ENCODE results near the gene IMMP2L.
A peak's percentile ranks its signal among the peaks of the same experiment; 100 is the strongest.

IMMP2L gene

DNA sequence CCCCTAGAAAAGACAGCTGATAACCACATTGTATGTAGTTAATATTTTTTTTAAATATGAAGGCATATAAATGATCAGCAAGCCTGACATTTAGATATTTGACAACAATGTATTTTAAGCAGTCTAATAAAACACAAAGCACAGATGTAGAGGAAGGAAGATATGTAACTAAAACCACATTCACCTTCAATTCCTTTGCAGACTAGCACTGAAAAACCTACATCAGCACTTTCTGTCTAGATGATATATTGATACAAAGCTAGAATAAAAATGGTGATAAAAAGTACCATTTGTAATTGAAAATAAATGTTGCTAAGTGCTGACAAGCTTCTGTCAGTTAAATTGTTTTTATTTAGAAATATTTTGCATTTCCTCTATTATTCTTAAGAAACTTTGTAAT is 153.6 kb downstream of the IMMP2L start:
- no peak for DNase-seq (ENCODE audit: insufficient read length, low spot score)
- FAIRE-seq: no peak

DNA sequence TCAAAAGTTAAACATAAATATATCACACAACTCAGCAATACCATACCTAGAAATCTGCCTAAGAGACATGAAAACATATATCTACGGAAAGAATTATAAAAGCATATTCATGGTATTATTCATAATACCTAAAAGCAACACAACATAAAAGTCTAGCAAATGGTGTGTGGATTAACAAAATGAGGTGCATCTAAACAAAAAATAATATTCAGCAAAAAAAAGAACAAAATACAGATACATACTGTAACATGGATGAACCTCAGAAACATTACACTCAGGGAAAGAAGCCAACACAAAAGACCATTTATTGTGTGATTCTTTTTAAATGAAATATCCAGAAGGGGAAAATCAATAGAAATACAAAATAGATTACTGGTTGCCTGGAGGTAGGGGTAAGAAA is 155.0 kb downstream of the IMMP2L start:
- FAIRE-seq: no peak
- DNase-seq (ENCODE audit: insufficient read length, low spot score): no peak

DNA sequence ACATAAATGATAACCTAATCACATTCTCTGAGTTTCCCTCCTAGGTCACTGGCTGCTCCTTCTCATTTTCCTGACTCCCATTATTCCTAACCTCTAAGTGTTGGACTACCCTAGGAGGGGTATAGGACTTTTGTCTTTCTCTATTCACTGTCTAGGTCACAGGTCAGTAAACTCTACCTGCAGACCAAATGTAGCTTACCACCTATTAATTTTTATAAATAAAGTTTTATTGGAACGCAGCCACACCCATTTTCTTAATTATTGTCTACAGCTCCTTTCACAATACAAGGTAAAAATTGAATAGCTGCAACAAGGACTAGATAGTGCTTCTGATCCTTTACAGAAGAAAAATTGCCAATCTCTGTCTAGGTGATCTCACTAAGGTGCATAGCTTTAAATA is 156.7 kb downstream of the IMMP2L start:
- DNase-seq (ENCODE audit: insufficient read length, low spot score) (no peak), FAIRE-seq (no peak)

DNA sequence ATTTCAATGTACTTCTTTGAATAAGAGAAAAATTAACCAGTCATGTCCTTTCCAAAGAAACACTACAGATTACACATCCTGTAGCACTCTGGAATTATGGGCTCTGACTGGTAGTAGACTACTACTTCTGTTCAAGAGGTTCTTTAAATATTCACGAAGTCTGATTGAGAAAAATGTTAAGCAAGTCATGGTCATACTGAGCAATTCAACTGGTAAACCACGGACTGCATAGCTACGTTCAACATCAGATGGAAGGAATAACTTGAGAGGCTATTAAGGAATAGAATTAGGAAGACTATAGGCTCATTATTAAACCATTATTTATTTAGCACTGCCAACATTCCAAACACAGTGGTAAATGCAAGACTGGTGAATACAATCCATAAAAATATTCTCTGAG is 160.8 kb downstream of the IMMP2L start:
- DNase-seq (ENCODE audit: insufficient read length, low spot score) (no peak), FAIRE-seq (no peak)

DNA sequence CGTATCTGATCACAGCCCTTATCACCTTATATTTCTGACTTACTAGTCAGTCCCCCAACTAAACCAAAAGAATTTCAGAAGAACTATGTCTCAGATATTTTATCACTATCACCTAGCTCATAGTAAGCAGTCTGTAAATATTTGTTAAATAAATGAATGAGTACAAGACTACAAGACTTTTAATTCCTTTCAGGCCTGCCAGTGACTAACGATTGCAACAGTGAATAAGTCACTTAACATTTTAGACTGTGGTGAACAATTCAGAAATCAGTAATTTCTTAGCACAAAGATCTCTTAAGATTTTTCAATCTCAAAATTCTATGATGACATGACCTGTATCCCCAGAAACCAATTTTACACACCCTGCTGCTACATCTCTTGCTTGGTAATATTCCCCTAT is 162.2 kb downstream of the IMMP2L start:
- DNase-seq (ENCODE audit: insufficient read length, low spot score) (no peak), FAIRE-seq (no peak)

DNA sequence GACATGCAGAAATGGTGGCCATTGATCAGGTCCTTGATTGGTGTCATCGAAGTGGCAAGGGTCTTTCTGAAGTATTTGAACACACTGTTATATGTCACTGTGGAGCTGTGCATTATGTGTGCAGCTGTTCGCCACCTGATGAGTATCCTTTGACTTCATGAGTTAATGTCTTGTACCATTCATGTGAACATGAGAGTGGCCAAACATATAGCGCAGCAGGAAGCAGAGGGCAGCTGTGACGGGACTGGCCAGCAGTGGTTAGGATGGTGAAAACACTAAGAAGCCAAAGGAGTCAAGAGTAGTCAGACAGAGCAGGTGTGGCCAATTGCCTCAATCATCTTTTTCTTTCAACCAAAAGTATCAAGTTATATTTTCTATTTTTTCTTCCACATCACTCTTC is 167.4 kb downstream of the IMMP2L start:
- DNase-seq (ENCODE audit: insufficient read length, low spot score) (no peak), FAIRE-seq (no peak)

DNA sequence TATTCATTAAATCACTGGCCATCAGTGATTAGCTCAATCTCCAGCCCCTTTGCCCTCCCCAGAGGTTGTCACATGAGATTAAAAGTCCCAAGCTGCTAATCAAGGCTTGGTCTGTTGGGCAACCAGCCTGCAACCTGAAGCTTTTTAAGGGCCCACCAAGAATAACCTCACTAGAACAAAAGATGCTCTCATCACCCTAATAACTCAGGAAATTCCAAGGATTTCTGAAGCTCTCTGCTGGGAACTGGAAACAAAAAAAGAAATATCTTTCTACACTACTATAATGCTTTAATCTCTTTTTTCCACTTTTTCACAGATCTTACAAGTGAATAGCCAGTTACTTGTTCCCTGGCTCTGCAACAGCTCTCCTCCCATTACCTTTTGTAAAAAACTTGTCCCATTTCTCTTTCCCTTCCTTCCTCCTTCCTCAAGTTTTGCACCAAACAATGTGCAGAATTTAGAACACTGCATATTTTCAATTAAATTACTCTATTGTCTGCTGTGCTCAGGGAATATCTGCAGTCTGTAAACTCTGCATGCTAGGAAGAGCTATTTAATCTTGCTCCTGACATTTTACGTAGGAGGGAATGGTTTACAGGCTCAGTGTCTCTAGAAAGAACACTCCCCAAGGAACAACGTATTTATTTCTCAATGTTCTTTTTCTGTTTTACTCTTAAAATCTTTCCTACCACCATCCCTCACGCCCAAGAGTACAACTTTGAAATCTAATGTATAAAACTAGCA is 169.1 kb downstream of the IMMP2L start:
- DNase-seq (ENCODE audit: insufficient read length, low spot score): no peak

DNA sequence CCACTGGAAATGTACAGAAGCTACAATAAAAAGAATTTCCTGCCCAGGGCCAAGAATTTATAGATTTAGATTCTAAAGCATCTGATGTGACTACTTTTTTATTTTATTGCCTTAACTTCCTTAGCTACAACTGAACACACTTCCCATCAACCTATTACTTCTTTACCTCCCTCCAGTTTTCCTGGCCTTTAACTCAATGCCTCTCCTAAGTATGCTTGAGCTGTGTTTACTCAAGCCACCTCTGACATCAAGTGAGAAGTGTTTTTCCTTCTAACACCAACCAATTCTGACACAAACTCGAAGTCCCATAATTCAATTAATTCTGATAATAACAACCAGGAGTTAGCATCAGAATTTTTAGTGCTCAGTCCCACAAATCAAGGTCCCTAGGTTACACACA is 170.0 kb downstream of the IMMP2L start:
- FAIRE-seq (no peak), DNase-seq (ENCODE audit: insufficient read length, low spot score) (no peak)

More for the DNA sequence above, 169.1 kb downstream of the IMMP2L start:
- FAIRE-seq: no peak

DNA sequence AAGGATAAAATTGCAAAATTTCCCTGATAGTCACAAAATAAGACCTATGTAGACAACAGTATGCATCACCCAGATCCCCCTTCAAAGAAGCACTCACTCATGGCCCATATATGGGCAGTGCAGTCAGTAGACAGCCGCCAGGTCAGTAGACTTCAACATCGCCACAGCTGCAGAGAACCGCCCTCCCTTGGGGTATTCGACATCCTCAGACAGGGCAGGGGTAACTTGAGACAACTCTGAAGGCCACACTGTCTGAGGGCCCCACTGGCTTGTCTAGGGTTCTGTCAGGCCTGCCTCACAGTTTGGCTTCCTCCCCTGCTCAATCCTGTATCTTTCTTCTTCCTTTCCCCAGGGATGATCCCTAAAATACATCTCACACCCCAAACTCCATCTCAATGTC is 172.3 kb downstream of the IMMP2L start:
- no peak for FAIRE-seq

DNA sequence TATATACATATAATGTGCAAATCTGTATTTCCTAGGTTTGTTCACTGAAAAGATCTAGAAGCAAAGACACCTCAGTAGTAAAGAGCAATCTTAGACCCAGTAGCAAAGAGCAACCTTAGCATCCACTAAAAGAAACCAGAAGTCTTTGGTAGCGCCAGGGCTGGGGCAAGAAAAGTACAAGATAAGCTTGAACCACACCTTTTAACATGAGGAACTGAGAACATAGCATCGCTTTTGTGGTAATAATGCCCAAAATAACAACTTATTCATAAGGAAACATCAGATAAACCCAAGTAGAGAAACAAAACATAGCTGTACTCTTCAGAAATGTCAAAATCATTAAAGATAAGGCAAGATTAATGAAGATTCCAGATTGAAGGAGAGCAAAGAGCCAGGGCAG is 173.4 kb downstream of the IMMP2L start:
- FAIRE-seq (no peak), DNase-seq (ENCODE audit: insufficient read length, low spot score) (no peak)

More for the DNA sequence above, 172.3 kb downstream of the IMMP2L start:
- DNase-seq (ENCODE audit: insufficient read length, low spot score): no peak

DNA sequence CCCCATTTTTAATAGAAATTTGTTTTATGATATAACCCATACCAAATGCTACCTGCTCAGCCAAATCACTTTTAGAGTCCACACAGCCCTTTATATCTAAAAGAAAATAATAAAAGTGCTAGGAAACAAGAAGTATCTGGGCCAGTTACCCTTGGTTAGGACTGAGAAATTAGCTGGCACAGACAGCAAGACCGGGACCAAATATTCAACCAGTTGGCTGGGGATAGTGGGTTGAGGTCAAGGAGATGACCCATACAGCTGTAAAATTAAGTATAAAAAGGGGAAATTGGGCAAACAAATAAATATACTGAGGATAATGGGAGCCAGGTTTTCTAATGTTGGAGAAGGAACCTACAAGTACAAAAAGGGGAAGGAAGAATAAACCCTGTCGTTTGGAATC is 174.3 kb downstream of the IMMP2L start:
- no peak for FAIRE-seq

DNA sequence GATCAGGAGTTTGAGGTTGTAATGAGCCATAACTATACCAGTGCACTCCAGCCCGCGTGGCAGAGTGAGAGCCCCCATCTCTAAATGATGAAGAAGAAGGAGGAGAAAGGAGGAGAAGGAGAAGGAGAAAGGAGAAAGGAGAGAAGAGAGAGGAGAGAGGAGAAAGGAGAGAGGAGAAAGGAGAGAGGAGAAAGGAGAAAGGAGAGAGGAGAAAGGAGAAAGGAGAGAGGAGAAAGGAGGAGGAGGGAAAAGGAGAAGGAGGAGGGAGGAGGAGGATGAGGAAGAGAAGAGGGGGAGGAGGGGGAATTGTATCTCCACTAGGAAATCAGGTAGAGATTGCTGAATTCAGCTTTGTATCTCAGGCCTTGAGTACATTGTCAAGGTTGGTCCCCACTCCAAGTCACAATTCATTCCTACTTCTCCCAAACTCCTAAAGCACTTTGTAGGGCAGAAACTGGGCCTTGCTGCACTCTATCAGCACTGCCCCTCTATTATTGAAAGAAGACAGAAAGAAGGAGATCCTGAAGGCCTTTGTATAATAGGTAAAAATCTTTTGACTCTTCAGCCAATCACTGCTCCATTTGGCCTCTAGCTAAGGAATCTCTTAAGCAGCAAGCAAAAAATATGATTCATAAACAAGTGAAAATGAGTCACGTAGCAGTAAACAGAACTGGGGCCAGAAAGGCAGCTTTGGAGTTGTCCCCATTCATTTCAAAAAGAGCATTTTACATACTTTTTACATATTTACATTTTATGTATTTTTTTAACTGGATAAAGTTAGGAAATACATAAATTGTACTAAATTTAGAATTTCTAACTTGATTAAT is 178.0 kb downstream of the IMMP2L start:
- no peak for FAIRE-seq
- DNase-seq (ENCODE audit: insufficient read length, low spot score): no peak

More for the DNA sequence above, 174.3 kb downstream of the IMMP2L start:
- no peak for DNase-seq (ENCODE audit: insufficient read length, low spot score)

DNA sequence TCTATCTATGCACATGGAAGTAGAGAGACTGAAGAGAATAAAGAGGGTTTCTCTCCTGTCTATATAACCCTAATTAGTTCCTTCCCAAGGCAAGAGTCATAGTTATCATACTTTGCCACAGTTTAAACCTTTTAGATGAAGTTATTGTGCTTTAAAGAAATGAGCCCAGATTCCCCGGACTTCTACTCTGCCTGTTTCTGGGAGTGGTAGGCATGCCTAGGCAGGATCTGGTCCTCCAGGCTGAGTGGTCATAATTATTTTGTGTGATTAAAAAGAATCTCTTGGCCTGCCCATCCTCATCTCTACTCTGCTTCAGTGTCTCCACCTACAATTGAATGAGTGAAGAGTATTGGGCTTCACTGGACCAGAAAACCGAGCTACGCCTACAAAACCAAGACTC is 179.2 kb downstream of the IMMP2L start:
- DNase-seq (ENCODE audit: insufficient read length, low spot score): no peak
- FAIRE-seq: peak; percentile 37

DNA sequence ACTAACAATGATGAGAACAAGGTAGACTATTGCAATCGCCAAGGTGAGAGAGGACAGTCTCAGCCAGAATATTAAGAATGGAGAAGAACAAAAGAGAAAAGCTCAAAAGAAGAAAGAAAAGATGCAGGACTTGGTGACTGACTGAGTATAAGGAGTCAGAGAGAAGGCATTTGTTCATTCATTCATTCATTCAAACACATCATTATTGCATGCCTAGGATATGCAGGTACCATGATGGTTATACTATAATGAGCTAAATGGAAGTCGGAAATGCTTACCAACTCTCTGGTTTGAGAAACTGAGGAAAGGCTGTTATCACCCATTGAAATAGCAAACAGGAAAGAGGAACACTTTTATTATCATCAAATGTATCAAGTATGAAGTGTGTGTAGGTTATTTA is 180.7 kb downstream of the IMMP2L start:
- no peak for DNase-seq (ENCODE audit: insufficient read length, low spot score)
- FAIRE-seq: no peak

DNA sequence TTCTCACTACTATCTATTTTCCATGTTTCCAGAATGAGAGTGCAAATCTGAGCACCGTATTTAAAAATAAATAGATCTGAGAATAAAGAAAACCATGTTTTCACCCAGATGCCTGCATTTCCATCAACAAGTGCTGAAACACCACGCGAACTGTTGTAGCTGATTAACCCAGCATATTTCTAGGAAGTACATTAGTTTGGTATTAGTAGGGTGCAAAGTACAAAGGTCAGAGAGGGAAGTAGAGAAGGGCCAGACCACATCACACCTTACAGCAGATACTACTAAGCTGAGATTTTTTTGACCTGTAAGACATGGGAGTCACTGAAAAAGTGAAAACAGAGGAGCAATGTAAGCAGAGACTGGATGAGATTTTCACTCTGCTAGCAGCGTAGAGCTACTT is 181.3 kb downstream of the IMMP2L start:
- no peak for FAIRE-seq
- no peak for DNase-seq (ENCODE audit: insufficient read length, low spot score)

DNA sequence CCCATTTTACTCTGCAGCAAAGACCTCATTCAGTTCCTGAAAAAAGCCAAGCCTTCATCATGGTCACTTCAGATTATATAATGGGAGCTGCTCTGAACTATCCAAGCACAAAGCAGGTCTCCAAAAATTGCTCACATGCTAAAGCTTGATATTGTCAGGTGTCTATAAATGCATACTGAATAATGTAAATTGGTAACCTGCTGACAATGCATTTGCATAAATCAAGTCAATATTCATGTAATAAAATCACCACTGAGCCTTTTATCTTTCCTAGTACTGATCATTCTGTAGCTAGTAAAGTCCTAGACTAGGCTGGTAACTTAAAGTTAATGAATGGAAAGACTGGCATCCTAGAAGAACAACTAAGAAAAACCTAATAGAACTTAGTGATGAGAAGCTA is 188.3 kb downstream of the IMMP2L start:
- FAIRE-seq (no peak), DNase-seq (ENCODE audit: insufficient read length, low spot score) (no peak)

DNA sequence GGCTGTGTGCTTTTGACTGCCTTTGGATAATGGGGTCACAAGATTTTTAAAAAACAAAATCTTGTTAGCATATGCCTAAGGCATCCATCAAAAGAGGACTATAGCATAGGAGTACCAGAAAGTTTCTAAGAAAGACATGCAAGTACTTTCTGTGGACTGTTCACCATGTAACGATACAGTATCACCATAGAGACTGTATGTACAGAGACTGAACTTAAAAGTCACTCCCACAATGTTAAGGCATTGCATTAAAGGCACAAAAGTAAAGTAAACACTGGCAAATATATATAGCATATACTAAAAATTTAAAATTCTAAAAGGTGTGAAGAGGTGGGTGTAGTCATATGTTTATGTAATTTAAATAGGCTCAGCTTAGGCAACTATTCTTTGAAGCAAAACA is 190.9 kb downstream of the IMMP2L start:
- FAIRE-seq (no peak), DNase-seq (ENCODE audit: insufficient read length, low spot score) (no peak)

DNA sequence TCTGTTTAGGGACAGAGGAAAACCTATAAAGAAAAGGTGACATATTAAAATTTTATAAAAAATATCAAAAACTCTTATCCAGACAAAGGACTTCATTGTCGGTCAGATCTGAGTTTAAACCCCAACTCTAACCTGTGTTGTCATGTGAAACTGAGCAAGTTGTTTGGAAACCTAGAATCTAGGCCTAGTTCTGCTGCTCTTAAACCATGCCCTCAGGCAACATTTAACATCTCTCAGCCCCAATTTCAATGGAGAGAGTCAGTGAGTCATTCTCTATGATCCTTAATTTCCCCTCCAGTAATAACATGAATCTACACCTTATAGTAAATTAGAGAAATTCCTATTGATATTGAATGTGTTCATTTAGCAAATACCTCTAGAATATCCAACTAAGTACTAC is 192.3 kb downstream of the IMMP2L start:
- FAIRE-seq (no peak), DNase-seq (ENCODE audit: insufficient read length, low spot score) (no peak)

DNA sequence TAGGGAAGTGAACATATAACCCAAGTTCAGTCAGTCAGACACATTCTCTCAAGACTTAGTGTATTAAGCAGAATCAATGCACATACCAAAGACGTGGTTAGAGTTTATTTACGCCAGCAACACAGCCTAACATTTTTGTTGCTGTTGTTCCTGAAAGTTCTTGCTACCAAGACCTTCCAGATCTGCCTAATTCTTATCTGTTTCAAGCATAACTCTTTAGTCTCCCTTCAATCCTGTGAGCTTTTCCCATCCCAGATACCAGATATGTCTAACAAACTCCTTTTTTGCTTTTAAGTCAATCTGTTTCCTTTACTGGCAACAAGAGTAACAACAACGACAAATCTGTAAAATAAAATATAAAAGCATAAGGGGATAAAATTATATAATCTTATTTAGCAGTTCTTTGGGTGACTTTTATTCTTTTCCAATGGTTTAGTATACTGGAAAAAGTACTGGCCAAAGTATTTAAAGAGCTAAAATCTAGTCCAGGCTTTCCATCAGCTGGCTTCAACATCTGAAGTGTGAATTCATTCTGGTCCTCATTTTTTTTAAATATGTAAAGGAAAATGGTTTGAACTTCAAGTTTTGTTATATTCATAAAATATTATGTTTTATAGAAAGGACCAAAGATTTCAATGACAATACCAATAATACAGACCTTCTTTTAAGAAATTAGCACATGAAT is 193.8 kb downstream of the IMMP2L start:
- no peak for DNase-seq (ENCODE audit: insufficient read length, low spot score)
- no peak for FAIRE-seq

DNA sequence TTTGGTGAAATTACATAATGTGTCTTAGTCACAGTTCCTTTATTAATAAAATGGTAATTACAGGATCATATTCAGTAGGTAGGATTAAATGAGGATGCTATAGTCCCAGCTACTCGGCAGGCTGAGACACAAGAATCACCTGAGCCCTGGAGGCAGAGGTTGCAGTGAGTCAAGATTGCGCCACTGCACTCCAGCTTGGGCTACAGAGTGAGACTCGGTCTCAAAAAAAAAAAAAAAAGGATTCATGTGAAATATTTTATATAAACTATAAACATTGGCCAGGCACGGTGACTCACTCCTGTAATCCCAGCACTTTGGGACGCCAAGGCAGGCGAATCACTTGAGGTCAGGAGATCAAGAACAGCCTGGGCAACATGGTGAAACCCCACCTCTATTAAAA is 197.9 kb downstream of the IMMP2L start:
- DNase-seq (ENCODE audit: insufficient read length, low spot score) (no peak), FAIRE-seq (no peak)

DNA sequence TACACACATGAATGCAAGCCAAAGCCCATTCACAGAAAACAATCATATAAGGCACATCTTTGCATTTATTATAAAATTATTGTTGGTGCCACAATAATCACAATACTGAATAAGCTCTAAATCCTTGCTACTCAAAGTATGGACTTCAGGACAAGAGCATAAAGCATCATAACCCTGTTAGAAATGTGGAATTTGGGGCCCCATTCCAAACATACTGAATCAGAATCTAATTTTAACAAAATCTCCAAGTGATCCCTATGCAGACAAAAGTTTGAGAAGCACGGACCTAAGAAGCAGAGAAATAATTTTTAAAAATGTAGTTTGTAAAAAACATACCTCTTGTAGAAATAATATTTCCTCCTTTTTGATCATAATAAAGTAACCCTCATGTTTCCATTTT is 199.2 kb downstream of the IMMP2L start:
- no peak for DNase-seq (ENCODE audit: insufficient read length, low spot score)
- FAIRE-seq: no peak
